GM23248 (cell line): ENCODE measurements around the gene TEAD2. TPM values are rescaled to one million over a fixed set of nuclear protein-coding genes. Genes with fewer than 3 reads are reported as not detected.

Experiments used
- DNase-seq: peaks from one replicate; pipeline ENCODE4 v3.0.0-alpha.2; 2015
- H2AFZ ChIP-seq: fragments of 200-600 bp; sonication (generic); 2 replicates; pipeline ENCODE4 v1.6.1; 2016; ENCODE audit warnings: antibody characterized with exemption
- H3F3A ChIP-seq: fragments of 200-600 bp; sonication (generic); 2 replicates; pipeline ENCODE4 v1.6.1; 2016; ENCODE audit warnings: mild to moderate bottlenecking, antibody characterized with exemption, mixed run types; ENCODE audit not compliant: insufficient read depth
- H3K27ac ChIP-seq: fragments of 200-600 bp; sonication (generic); 2 replicates; pipeline ENCODE4 v1.5.1; 2016; ENCODE audit warnings: mild to moderate bottlenecking
- H3K27me3 ChIP-seq: fragments of 200-600 bp; sonication (generic); replicated peaks from 2 replicates; pipeline ENCODE4 v1.6.1; 2016; ENCODE audit warnings: mild to moderate bottlenecking; ENCODE audit not compliant: insufficient read depth
- H3K36me3 ChIP-seq: fragments of 200-600 bp; sonication (generic); 2 replicates; pipeline ENCODE4 v1.6.1; 2016; ENCODE audit warnings: low read depth, mild to moderate bottlenecking
- H3K4me1 ChIP-seq: fragments of 200-600 bp; sonication (generic); 2 replicates; pipeline ENCODE4 v1.6.1; 2016; ENCODE audit warnings: mild to moderate bottlenecking; ENCODE audit not compliant: insufficient read depth
- H3K4me2 ChIP-seq: fragments of 200-600 bp; sonication (generic); one replicate; pipeline ENCODE4 v1.6.1; 2016; ENCODE audit warnings: mild to moderate bottlenecking; ENCODE audit not compliant: unreplicated experiment
- H3K4me3 ChIP-seq: fragments of 200-600 bp; sonication (generic); 2 replicates; pipeline ENCODE4 v1.5.1; 2016; ENCODE audit warnings: mild to moderate bottlenecking
- H3K79me2 ChIP-seq: fragments of 200-600 bp; sonication (generic); 2 replicates; pipeline ENCODE4 v1.6.1; 2016; ENCODE audit warnings: mild to moderate bottlenecking; ENCODE audit not compliant: insufficient read depth
- H3K9ac ChIP-seq: fragments of 200-600 bp; sonication (generic); 2 replicates; pipeline ENCODE4 v1.6.1; 2016; ENCODE audit warnings: mild to moderate bottlenecking
- H3K9me2 ChIP-seq: fragments of 200-600 bp; sonication (generic); 2 replicates; pipeline ENCODE4 v1.6.1; 2016; ENCODE audit warnings: mixed run types, mild to moderate bottlenecking, moderate library complexity; ENCODE audit not compliant: insufficient read depth
- H3K9me3 ChIP-seq: fragments of 200-600 bp; sonication (generic); one replicate; pipeline ENCODE4 v1.6.1; 2017; ENCODE audit warnings: low read depth
- H4K20me1 ChIP-seq: fragments of 200-600 bp; sonication (generic); 2 replicates; pipeline ENCODE4 v1.6.0; 2016; ENCODE audit not compliant: insufficient read depth
- EZH2 ChIP-seq: fragments of 200-600 bp; sonication (generic); IDR thresholded peaks from 2 replicates; pipeline ENCODE4 v1.6.1; 2018; ENCODE audit warnings: antibody characterized with exemption, mild to moderate bottlenecking; ENCODE audit not compliant: insufficient read depth, poor library complexity, severe bottlenecking
- EZH2phosphoT487 ChIP-seq: fragments of 200-600 bp; sonication (generic); IDR thresholded peaks from 2 replicates; pipeline ENCODE4 v1.6.1; 2018; ENCODE audit warnings: antibody characterized with exemption, moderate library complexity, mild to moderate bottlenecking, low read depth; ENCODE audit not compliant: insufficient read depth
- WGBS, 2 experiments: methylation state at CpG; one replicate each; pipeline ENCODE4 v1.1.6; 2015 to 2017; ENCODE audit warnings: low lambda C conversion rate in 2 of 2, low coverage in 1 of 2; ENCODE audit errors: missing lambda C conversion rate in 2 of 2; 5-methylcytosine and 5-hydroxymethylcytosine counted together
- in situ Hi-C: fragments of 300-500 bp; cut with MboI; formaldehyde crosslinking; loops from 2 replicates; pipeline ENCODE4 v1.15.0; 2020
- polyA plus RNA-seq: library from polyadenylated mRNA; unstranded; fragments of >200 nt; fragmentation: Nextera tagmentation; extraction: Ambion mirVana; gene quantifications from 2 replicates; pipeline ENCODE4 v1.2.1, GENCODE V29; 2016
- total RNA-seq: library from RNA; depleted of rRNA; stranded (reverse); fragments of >200 nt; shearing (Covaris generic); gene quantifications from 2 replicates; pipeline ENCODE4 v1.2.3, GENCODE V29; 2014

Gene TEAD2
- total and polyA plus RNA-seq, 2 experiments from 2014 or later: 7.8 to 18.7 TPM

DNA sequence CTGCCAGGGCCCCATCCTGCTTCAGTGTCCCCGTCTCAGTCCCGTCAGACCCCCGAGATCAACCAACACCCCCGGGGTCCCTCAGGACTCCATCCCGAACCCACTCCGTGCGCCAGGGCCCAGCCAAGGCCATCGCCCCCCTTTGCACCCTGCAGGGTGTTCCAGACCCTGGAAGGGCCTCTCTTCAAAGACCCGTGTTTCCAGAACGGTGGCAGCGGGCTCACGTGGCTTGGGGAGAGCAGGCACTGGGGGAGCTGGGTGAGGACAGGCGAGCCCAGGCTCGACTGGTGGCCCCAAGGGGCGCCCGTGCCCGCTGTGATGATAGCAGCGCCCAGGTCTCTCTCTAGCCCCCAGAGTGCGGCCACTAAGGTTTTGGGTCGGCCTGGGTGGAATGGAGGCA, 27.2 kb upstream of the TEAD2 start:
- DNase-seq: no peak
- no peaks in the 10 kb centered on the region for H3K9me3 ChIP-seq
- peaks cover 8% of the 10 kb centered on the region for H3K27me3 ChIP-seq
- H2AFZ ChIP-seq: no peak overlapping the region
- H3K79me2 ChIP-seq: no peaks in the 10 kb centered on the region
- no peak overlapping the region for H3K4me2 ChIP-seq
- H3K4me3 ChIP-seq: no peak overlapping the region
- H3K4me1 ChIP-seq: no peaks in the 10 kb centered on the region
- no peak overlapping the region for H3K27ac ChIP-seq
- H4K20me1 ChIP-seq: no peaks in the 10 kb centered on the region
- in situ Hi-C loops: no loop called here
- TF ChIP-seq EZH2 (no peak), EZH2phosphoT487 (no peak)
- no peaks in the 10 kb centered on the region for H3K9me2 ChIP-seq
- no peaks in the 10 kb centered on the region for H3K36me3 ChIP-seq
- H3F3A ChIP-seq: no peaks in the 10 kb centered on the region
- 74 to 77% methylated on average over 19 to 20 of the region's 20 CpGs for WGBS, 2 experiments
- no peak overlapping the region for H3K9ac ChIP-seq

DNA sequence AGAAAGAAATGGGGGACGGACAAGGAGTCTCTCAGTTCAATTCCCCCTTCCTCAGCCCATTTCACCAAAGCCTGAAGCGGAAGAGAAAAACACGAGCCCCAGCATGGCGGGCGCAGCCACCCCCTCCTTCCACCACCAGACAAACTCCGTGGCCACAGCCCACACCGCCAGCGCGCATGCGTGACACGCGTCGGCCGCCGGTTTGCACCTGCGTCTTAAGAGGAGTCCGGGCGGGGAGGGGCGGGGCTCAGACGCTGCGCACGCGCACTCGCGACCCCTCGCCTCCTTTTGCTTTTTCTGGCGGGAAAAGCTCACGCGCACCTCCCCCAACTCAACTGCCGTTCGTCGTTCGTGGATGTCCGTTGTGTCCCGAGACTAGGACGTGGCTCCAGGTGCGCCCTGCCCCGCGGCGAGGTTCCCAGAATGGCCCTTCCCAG, 25.7 kb upstream of the TEAD2 start, which contains the start of gene KASH5:
Gene KASH5 (plus strand): TSS at position 314 of the 437 bp plus-strand sequence. CDS start 2,635 bp downstream, outside the sequence.
- Histone ChIP-seq H4K20me1 (no peaks in the 10 kb centered on the region), H3K9me3 (no peaks in the 10 kb centered on the region), H3K27me3 (peaks cover 8% of the 10 kb centered on the region), H3K4me3 (no peak within 1 kb of the TSS), H3K4me2 (no peak within 1 kb of the TSS), H3K4me1 (no peaks in the 10 kb centered on the region), H3F3A (no peaks in the 10 kb centered on the region), H3K9me2 (no peaks in the 10 kb centered on the region), H3K36me3 (no peaks in the 10 kb centered on the region), H3K27ac (no peak within 1 kb of the TSS), H2AFZ (no peak within 1 kb of the TSS), H3K9ac (no peak within 1 kb of the TSS), H3K79me2 (no peaks in the 10 kb centered on the region)
- TF ChIP-seq EZH2phosphoT487 (no peak), EZH2 (no peak)
- WGBS, 2 experiments: 64 to 72% methylated on average over 20 to 40 of the region's 40 CpGs
- no peak for DNase-seq
- in situ Hi-C loops: no loop called here

DNA sequence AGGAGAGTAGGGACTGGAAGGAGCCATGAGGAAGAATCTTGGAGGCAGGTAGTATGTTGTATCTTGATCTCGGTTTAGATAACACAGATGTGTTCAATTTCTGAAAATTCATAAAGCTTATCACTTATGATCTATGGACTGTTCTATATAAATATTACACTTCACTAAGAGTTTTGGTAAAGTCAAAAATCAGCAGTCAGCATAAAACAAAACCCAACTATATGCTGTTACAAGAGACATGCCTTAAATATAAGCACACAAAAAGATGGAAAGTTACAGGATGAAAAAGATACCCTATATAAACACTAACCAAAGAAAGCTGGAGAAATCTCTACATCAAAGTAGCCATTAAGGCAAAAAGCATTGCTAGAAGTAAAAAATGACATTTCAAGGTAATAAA, 21.4 kb upstream of the TEAD2 start:
- Histone ChIP-seq H3K27ac (no peak overlapping the region), H3K79me2 (no peaks in the 10 kb centered on the region), H3K9me2 (no peaks in the 10 kb centered on the region), H3K9ac (no peak overlapping the region), H3F3A (no peaks in the 10 kb centered on the region), H3K27me3 (no peaks in the 10 kb centered on the region; the same call in 1 of the 2 replicates), H4K20me1 (no peaks in the 10 kb centered on the region), H2AFZ (no peak overlapping the region), H3K9me3 (no peaks in the 10 kb centered on the region), H3K4me1 (no peaks in the 10 kb centered on the region), H3K36me3 (no peaks in the 10 kb centered on the region), H3K4me2 (no peak overlapping the region), H3K4me3 (no peak overlapping the region)
- 43 to 46% methylated on average over 1 of the region's 1 CpG for WGBS, 2 experiments
- TF ChIP-seq EZH2 (no peak), EZH2phosphoT487 (no peak)
- no peak for DNase-seq
- in situ Hi-C loops: no loop called here

DNA sequence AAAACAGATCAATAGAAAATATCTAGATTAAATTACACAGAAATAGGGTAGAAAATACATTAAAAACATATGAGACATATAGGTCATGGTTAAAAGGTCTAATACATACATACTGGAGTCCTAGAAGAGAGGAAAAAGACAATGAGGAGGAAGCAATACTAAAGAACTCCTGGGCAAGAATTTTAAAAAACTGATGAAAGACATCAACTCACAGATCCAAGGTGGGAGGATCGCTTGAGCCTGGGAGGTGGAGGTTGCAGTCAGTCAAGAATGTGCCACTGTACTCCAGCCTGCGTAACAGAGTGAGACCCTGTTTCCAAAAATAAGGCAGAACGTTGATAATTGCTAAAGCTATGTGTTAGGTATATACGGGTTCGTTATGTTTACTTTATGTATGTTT, 20.4 kb upstream of the TEAD2 start:
- no peak overlapping the region for H3K4me2 ChIP-seq
- no peaks in the 10 kb centered on the region for H3F3A ChIP-seq
- no peaks in the 10 kb centered on the region for H3K79me2 ChIP-seq
- H3K27ac ChIP-seq: no peak overlapping the region
- H3K4me3 ChIP-seq: no peak overlapping the region
- WGBS, 2 experiments: 55 to 62% methylated on average over 5 of the region's 5 CpGs
- no peaks in the 10 kb centered on the region for H3K9me3 ChIP-seq
- H3K4me1 ChIP-seq: no peaks in the 10 kb centered on the region
- H3K27me3 ChIP-seq: no peaks in the 10 kb centered on the region; the same call in 1 of the 2 replicates
- in situ Hi-C loops: no loop called here
- no peak overlapping the region for H2AFZ ChIP-seq
- TF ChIP-seq EZH2phosphoT487 (no peak), EZH2 (no peak)
- no peak for DNase-seq
- no peaks in the 10 kb centered on the region for H3K36me3 ChIP-seq
- H3K9me2 ChIP-seq: no peaks in the 10 kb centered on the region
- H3K9ac ChIP-seq: no peak overlapping the region
- H4K20me1 ChIP-seq: no peaks in the 10 kb centered on the region

DNA sequence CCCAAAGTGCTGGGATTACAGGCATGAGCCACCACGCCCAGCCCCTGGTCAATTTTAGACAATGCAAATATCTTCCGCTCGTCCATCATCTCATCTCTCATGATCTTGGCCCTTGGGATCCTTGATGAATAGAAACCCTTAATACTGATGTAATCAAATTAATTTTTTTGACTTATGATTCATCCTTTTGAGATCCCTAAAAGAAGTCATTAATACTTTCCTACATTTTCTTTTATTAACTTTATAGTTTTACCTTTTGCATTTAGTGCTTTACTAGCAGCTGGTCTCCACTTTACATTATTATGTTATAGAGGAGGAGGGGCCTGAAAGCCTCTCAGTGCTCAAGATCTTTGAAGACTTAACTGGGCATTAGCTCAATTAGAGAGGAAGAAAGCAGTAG, 18.2 kb upstream of the TEAD2 start:
- Histone ChIP-seq H3K27ac (no peak overlapping the region), H3F3A (no peaks in the 10 kb centered on the region), H2AFZ (no peak overlapping the region), H3K36me3 (no peaks in the 10 kb centered on the region), H4K20me1 (no peaks in the 10 kb centered on the region), H3K9ac (no peak overlapping the region), H3K4me2 (no peak overlapping the region), H3K79me2 (no peaks in the 10 kb centered on the region), H3K4me3 (no peak overlapping the region), H3K4me1 (no peaks in the 10 kb centered on the region), H3K27me3 (no peaks in the 10 kb centered on the region; the same call in 1 of the 2 replicates), H3K9me2 (no peaks in the 10 kb centered on the region), H3K9me3 (no peaks in the 10 kb centered on the region)
- no peak for DNase-seq
- TF ChIP-seq EZH2 (no peak), EZH2phosphoT487 (no peak)
- in situ Hi-C loops: no loop called here
- WGBS, 2 experiments: 63 to 72% methylated on average over 3 of the region's 3 CpGs
